LNCaP clone FGC (cell line): Measurements from ENCODE around the gene MYBPC2.

Experiments used
- DNase-seq: peaks from one replicate; pipeline ENCODE4 v3.0.0-alpha.2; 2011; ENCODE audit warnings: low read depth
- H3K4me3 ChIP-seq: 2 replicates; pipeline ENCODE4 v1.5.1; 2011; ENCODE audit warnings: mild to moderate bottlenecking, low read depth, low read length, control low read depth
- TF ChIP-seq, protein P1 (sequence below): IDR thresholded peaks from 2 replicates; pipeline ENCODE4 v1.5.1; 2012; ENCODE audit warnings: mild to moderate bottlenecking; ENCODE audit not compliant: control insufficient read depth, insufficient read depth; ENCODE audit errors: extremely low read depth

MYBPC2 gene

DNA sequence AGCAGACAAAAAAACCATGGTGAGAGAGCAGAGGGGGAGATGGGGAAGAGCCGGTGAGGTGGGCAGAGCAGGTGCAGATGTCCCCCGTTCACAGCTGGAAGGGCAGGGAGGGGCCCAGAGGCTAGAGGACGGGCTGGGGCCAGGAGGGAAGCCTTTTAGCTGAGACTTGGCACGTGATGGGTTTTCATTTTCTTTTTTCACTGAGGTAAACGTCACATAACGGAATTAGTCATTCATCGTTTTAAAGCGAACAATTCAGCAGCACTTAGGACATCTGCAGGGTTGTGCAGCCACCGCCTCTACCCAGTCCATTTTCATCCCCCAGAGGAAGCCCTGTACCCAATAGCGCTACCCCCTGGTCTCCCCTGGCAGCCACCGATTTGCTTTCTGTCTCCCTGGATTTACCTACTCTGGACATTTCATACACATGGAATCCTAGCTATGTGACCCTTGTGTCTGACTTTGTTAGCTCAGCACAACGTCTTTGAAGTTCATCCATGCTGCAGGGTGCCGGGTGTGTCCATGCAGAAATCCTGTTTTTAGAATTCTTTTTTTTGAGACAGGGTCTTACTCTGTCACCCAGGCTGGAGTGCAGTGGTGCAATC, 27.6 kb downstream of the MYBPC2 start:
- H3K4me3 ChIP-seq, result no peak overlapping the region
- DNase-seq, result no peak

DNA sequence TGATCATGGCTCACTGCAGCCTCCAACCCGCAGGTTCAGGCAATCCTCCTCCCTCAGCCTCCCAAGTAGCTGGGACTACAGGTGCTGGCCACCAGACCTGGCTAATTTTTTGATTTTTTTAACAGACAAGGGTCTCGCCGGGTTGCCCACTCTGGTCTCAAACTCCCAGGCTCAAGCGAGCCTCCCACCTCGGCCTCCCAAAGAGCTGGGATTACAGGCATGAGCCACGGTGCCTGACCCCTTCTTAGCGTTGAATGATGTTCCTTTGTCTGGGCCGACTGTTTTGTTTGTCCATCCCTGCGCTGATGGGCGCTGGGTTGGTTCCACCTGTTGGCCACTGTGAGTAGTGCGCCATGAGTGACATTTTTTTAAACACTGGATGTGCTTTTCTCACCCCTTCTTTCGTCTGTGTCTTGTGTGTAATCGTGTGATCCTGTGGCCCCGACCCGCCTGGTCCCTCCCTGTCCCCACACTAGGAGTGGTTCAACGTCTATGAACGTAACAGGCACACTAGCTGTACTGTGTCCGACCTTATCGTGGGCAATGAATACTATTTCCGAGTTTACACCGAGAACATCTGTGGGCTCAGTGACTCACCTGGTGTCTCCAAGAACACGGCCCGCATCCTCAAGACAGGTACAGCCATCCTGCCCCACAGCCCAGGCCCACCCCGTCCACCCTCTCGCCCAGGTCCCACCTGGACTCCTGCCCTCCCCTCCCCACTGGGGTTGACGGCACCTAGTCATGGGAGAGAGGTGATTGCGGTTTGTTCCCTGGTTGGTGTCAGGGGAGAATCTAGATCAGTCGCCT, 28.6 kb downstream of the MYBPC2 start:
- no peak overlapping the region for H3K4me3 ChIP-seq
- TF ChIP-seq, protein P1, sequence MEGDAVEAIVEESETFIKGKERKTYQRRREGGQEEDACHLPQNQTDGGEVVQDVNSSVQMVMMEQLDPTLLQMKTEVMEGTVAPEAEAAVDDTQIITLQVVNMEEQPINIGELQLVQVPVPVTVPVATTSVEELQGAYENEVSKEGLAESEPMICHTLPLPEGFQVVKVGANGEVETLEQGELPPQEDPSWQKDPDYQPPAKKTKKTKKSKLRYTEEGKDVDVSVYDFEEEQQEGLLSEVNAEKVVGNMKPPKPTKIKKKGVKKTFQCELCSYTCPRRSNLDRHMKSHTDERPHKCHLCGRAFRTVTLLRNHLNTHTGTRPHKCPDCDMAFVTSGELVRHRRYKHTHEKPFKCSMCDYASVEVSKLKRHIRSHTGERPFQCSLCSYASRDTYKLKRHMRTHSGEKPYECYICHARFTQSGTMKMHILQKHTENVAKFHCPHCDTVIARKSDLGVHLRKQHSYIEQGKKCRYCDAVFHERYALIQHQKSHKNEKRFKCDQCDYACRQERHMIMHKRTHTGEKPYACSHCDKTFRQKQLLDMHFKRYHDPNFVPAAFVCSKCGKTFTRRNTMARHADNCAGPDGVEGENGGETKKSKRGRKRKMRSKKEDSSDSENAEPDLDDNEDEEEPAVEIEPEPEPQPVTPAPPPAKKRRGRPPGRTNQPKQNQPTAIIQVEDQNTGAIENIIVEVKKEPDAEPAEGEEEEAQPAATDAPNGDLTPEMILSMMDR, result peak; percentile 90
- DNase-seq, result peak; percentile 30

More for the DNA sequence above, 27.6 kb downstream of the MYBPC2 start:
- TF ChIP-seq, protein P1, result no peak

DNA sequence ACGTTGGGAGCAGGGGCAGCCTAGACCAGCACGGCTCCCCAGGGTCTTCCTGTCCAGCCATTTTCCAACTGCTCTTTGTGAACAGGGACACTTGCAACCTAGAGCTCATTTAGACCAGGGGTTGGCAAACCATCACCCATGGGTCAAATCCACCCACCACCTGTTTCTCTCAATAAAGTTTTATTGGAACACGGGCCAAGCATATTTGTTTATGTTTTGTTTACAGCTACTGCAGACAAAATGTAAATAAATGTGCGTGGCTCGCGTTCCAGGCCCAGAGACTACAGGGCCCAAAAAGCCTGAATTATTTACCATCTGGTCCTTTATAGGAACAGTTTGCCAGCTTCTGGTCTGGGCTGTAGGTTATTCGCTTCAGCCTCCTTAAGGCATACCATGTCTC, 30.3 kb downstream of the MYBPC2 start:
- H3K4me3 ChIP-seq, result no peak overlapping the region
- no peak for DNase-seq
- TF ChIP-seq, protein P1, result no peak

DNA sequence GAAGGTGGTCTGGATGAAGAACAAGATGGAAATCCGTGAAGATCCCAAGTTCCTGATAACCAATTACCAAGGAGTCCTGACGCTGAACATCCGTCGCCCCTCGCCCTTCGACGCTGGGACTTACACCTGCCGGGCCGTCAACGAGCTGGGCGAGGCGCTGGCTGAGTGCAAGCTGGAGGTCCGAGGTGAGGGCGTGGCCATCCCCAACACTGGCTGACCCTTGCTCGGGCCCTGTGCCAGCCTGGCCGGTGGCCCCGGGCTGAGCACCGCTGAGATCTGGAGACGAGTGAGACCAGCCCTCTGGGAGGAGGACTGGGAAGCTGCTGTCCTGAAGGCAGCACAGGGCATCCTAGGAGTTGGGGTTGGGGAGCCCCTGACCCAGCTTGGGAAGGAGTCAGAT, 31.7 kb downstream of the MYBPC2 start:
- TF ChIP-seq, protein P1, result no peak
- no peak overlapping the region for H3K4me3 ChIP-seq
- DNase-seq, result no peak

DNA sequence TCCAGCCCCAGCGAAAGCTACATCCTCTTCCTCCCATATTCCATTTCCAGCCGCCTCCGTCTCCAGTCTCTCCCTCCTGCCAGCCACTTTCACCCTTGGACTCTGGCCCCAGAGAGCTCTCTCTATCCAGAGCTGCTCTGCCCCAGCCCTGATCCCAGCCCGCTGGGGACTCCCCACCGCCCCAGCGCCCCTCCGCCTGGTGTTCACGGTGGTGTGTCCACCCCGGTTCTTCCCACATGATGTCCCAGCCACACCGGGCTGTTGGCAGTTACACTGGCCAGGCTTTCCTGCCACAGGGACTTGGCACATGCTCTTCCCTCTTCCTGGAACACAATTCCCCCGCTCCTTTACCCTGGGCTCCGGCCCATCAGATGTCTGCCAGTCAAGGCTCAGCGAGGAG, 32.3 kb downstream of the MYBPC2 start:
- no peak overlapping the region for H3K4me3 ChIP-seq
- TF ChIP-seq, protein P1, result no peak
- DNase-seq, result no peak

DNA sequence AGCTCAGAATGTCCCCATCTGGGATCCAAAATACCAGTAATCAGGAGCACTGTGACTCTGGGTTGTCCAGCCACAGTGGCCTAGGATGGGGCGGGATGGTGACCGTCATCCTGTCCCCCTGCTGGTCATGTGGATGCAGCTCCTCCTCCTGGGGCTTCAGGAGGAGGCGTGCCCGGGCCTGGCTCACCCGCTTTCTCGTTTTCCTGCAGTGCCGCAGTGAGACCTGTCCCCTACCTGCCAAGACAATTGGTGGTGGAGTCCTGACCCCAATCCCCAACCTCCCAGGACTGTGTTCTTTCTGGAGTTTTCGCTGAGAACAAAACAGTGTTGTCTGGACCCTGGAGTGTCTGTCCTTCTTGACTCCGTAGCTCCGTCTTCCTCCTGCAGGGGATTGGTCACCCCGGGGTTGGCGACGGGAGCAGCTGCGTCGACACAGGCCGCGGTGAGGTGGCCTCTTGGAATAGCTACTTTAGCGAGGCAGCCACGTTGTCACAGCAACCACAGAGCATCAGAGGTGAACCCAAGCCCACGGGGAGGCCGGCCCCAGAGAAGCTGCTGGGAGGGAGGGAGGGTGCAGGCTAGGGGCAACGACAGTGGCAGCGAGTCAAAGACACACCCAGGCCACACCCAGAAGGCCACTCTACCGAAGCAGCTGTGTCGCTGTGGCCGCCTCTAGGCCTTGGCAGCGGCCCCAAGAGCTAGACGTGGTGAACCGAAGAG, 33.5 kb downstream of the MYBPC2 start:
- H3K4me3 ChIP-seq, result no peak overlapping the region
- TF ChIP-seq, protein P1, result no peak
- no peak for DNase-seq
